ENCODE results near the gene CADPS. TPM values are rescaled to one million over a fixed set of nuclear protein-coding genes. Genes with fewer than 3 reads are reported as not detected.

CADPS gene
- total RNA-seq, 2 donors from 2014 or later = 11.7 to 20.8 TPM

DNA sequence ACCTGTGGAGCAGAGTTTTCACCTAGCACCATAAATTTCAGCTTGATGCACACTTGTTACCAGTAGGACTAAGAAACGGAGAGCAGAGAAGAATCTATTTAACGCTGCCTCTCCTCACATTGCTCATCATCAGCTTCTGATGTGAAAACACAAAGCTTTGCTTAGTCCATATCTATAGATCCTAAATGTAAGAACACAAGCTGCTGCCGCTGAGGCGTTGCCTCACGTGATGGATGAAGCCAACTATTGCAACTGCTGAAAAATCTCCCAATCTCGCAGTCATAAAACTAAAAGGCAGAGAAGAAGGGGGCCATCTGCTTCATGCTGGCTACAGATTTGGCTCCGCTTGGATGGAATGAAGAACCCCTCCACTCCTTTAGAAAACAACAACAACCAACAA is 42.7 kb downstream of the CADPS start:
- 94 to 95% methylated on average over 5 to 7 of the region's 7 CpGs for WGBS, 2 experiments (ENCODE audit: insufficient coverage in 1 of 2, insufficient read length in 1 of 2)
- H3K4me1 ChIP-seq (ENCODE audit: control insufficient read depth, insufficient read depth, low read length) = peaks cover 10% of the 10 kb centered on the region
- Mint-ChIP-seq H3K27ac (no peak overlapping the region), H3K9me3 (no peaks in the 10 kb centered on the region), H3K4me1 (peaks cover 23% of the 10 kb centered on the region), H3K4me3 (no peak overlapping the region), H3K36me3 (ENCODE audit: low read depth) (no peaks in the 10 kb centered on the region), H3K27me3 (ENCODE audit: insufficient read depth) (no peaks in the 10 kb centered on the region)
- H3K27ac ChIP-seq (ENCODE audit: low read depth, low read length) = no peak overlapping the region
- H3K9me3 ChIP-seq (ENCODE audit: control insufficient read depth, low read length) = no peaks in the 10 kb centered on the region
- H3K27me3 ChIP-seq (ENCODE audit: control insufficient read depth, insufficient read depth, low read length, poor library complexity, severe bottlenecking) = no peaks in the 10 kb centered on the region
- no peaks in the 10 kb centered on the region for H3K36me3 ChIP-seq (ENCODE audit: control insufficient read depth, insufficient read depth, low read length)
- no peak overlapping the region for H3K9ac ChIP-seq (ENCODE audit: extremely low read depth, low read length, poor library complexity, severe bottlenecking)
- TF ChIP-seq, protein P1, sequence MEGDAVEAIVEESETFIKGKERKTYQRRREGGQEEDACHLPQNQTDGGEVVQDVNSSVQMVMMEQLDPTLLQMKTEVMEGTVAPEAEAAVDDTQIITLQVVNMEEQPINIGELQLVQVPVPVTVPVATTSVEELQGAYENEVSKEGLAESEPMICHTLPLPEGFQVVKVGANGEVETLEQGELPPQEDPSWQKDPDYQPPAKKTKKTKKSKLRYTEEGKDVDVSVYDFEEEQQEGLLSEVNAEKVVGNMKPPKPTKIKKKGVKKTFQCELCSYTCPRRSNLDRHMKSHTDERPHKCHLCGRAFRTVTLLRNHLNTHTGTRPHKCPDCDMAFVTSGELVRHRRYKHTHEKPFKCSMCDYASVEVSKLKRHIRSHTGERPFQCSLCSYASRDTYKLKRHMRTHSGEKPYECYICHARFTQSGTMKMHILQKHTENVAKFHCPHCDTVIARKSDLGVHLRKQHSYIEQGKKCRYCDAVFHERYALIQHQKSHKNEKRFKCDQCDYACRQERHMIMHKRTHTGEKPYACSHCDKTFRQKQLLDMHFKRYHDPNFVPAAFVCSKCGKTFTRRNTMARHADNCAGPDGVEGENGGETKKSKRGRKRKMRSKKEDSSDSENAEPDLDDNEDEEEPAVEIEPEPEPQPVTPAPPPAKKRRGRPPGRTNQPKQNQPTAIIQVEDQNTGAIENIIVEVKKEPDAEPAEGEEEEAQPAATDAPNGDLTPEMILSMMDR (conservative IDR thresholded peaks at IDR 0.05) = no peak
- H3K4me3 ChIP-seq (ENCODE audit: low read length) = no peak overlapping the region
- no peak for DNase-seq

DNA sequence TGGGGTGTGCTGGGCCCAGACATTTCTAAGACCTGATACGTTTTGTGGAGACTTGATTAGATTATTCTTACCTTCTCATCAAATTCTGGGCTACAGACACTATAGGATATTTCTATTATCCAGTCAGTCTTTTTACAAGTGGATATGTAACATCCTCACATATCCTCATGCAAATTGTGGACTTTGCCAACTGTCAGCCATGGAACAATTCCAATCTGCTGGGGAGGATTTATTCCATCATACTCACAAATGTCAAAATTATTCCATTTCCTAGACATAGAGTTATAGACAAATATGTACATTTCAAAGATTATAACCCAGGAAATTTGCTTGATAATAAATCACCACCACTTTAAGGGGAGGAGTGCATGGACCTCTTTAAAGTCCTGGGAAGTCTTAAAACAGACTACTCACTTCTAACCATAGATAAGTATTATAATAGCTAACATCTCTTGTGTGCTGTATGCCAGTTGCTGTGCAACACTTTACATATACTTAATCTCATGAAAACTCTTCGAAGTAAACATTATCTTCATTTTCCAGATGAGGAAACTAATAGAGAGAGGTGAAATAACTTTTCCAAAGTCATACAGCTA is 44.4 kb downstream of the CADPS start:
- Mint-ChIP-seq H3K27me3 (ENCODE audit: insufficient read depth) (no peaks in the 10 kb centered on the region), H3K9me3 (no peaks in the 10 kb centered on the region), H3K36me3 (ENCODE audit: low read depth) (no peaks in the 10 kb centered on the region), H3K4me1 (peaks cover 27% of the 10 kb centered on the region), H3K4me3 (no peak overlapping the region), H3K27ac (no peak overlapping the region)
- no peaks in the 10 kb centered on the region for H3K27me3 ChIP-seq (ENCODE audit: control insufficient read depth, insufficient read depth, low read length, poor library complexity, severe bottlenecking)
- H3K9me3 ChIP-seq (ENCODE audit: control insufficient read depth, low read length) = no peaks in the 10 kb centered on the region
- no peaks in the 10 kb centered on the region for H3K36me3 ChIP-seq (ENCODE audit: control insufficient read depth, insufficient read depth, low read length)
- no peak overlapping the region for H3K27ac ChIP-seq (ENCODE audit: low read depth, low read length)
- peaks cover 10% of the 10 kb centered on the region for H3K4me1 ChIP-seq (ENCODE audit: control insufficient read depth, insufficient read depth, low read length)
- no peak overlapping the region for H3K9ac ChIP-seq (ENCODE audit: extremely low read depth, low read length, poor library complexity, severe bottlenecking)
- WGBS, 2 experiments (ENCODE audit: insufficient coverage in 1 of 2, insufficient read length in 1 of 2) = 83% methylated on average over 1 to 2 of the region's 2 CpGs
- H3K4me3 ChIP-seq (ENCODE audit: low read length) = no peak overlapping the region
- DNase-seq = no peak
- TF ChIP-seq, protein P1 (conservative IDR thresholded peaks at IDR 0.05) = no peak

GRCh38 chr3:62827550-62827949 is 47.7 kb downstream of the CADPS start:
- H3K27me3 Mint-ChIP-seq (ENCODE audit: insufficient read depth) = no peaks in the 10 kb centered on the region
- H3K4me3 Mint-ChIP-seq = no peak overlapping the region
- Histone ChIP-seq H3K27ac (ENCODE audit: low read depth, low read length) (no peak overlapping the region), H3K9me3 (ENCODE audit: control insufficient read depth, low read length) (no peaks in the 10 kb centered on the region), H3K27me3 (ENCODE audit: control insufficient read depth, insufficient read depth, low read length, poor library complexity, severe bottlenecking) (no peaks in the 10 kb centered on the region), H3K9ac (ENCODE audit: extremely low read depth, low read length, poor library complexity, severe bottlenecking) (no peak overlapping the region), H3K4me3 (ENCODE audit: low read length) (no peak overlapping the region), H3K36me3 (ENCODE audit: control insufficient read depth, insufficient read depth, low read length) (no peaks in the 10 kb centered on the region), H3K4me1 (ENCODE audit: control insufficient read depth, insufficient read depth, low read length) (peaks cover 16% of the 10 kb centered on the region)
- TF ChIP-seq, protein P1 (conservative IDR thresholded peaks at IDR 0.05) = no peak
- peaks cover 43% of the 10 kb centered on the region for H3K4me1 Mint-ChIP-seq
- no peaks in the 10 kb centered on the region for H3K36me3 Mint-ChIP-seq (ENCODE audit: low read depth)
- no peaks in the 10 kb centered on the region for H3K9me3 Mint-ChIP-seq
- no peak overlapping the region for H3K27ac Mint-ChIP-seq
- DNase-seq = no peak

Data from endodermal cell (in vitro differentiated cells).